ENCODE results near the gene PEX11B. TPM values are rescaled to one million over a fixed set of nuclear protein-coding genes. Genes with fewer than 3 reads are reported as not detected.

PEX11B gene
- total RNA-seq, 1 donor from 2014 or later, result 24.4 TPM

GRCh38 chr1:145889722-145890121 lies 28.8 kb downstream of the PEX11B start:
- Histone ChIP-seq H3K4me3 (no peak overlapping the region), H3K27me3 (ENCODE audit: low read depth) (no peaks in the 10 kb centered on the region), H3K9me3 (replicated peaks) (no peaks in the 10 kb centered on the region), H3K36me3 (no peaks in the 10 kb centered on the region), H3K4me1 (peaks cover 65% of the 10 kb centered on the region), H3K27ac (replicated peaks) (peak overlapping the region; percentile 87)
- intact Hi-C loops (cut with micrococcal nuclease), result loop anchor here (10.0 kb wide), 1 partner anchor 125 kb away; no protein-coding TSS in a partner anchor
- TF ChIP-seq, protein P1, sequence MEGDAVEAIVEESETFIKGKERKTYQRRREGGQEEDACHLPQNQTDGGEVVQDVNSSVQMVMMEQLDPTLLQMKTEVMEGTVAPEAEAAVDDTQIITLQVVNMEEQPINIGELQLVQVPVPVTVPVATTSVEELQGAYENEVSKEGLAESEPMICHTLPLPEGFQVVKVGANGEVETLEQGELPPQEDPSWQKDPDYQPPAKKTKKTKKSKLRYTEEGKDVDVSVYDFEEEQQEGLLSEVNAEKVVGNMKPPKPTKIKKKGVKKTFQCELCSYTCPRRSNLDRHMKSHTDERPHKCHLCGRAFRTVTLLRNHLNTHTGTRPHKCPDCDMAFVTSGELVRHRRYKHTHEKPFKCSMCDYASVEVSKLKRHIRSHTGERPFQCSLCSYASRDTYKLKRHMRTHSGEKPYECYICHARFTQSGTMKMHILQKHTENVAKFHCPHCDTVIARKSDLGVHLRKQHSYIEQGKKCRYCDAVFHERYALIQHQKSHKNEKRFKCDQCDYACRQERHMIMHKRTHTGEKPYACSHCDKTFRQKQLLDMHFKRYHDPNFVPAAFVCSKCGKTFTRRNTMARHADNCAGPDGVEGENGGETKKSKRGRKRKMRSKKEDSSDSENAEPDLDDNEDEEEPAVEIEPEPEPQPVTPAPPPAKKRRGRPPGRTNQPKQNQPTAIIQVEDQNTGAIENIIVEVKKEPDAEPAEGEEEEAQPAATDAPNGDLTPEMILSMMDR (IDR thresholded peaks at IDR 0.05; ENCODE audit: borderline replicate concordance), result no peak
- no peak for DNase-seq

- Histone ChIP-seq H3K27ac (replicated peaks) (no peak overlapping the region), H3K36me3 (no peaks in the 10 kb centered on the region), H3K4me3 (no peak overlapping the region), H3K4me1 (peaks cover 58% of the 10 kb centered on the region), H3K27me3 (ENCODE audit: low read depth) (no peaks in the 10 kb centered on the region), H3K9me3 (replicated peaks) (no peaks in the 10 kb centered on the region)
- intact Hi-C loops (cut with micrococcal nuclease), result no loop called here
- DNase-seq, result no peak
- TF ChIP-seq, protein P1 (IDR thresholded peaks at IDR 0.05; ENCODE audit: borderline replicate concordance), result no peak
Observed at GRCh38 chr1:145887631-145888030, 30.9 kb downstream of the PEX11B start.

DNA sequence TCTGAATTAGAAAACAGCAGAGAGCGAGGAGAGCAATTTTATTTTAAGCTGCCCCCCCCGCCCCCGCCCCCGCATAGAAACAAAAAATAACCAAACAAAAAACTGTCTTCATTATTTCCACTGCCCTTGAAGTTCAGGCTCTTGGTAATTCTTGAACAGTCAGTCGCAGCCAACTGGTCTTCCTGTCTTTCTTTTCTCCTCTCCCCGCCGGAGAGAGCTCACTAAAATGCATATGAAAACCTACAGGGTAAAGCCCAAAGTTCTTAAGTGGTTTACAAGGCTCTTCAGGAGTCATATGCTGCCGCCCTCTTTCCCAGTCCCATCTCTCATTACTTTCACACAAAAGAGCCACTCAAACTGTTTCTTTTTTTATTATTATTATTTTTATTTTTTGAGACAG lies 31.7 kb downstream of the PEX11B start:
- intact Hi-C loops (cut with micrococcal nuclease), result no loop called here

DNA sequence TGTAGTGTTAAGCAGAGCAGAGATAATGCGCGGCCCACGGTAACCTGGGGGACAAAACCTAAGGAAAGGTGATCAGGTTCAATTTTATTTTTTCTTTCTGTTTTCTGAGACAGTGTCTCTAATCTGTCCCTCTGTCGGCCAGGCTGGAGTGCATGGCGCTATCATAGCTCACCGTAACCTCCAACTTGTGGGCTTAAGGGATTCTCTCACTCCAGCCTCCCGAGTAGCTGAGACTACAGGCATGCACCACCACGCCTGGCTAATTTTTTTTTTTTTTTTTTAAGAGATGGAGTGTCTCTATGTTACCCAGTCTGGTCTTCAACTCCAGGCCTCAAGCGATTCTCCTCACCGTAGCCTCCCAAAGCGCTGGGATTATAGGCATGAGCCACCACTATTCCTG lies 32.1 kb downstream of the PEX11B start:
- Histone ChIP-seq H3K4me3 (peak overlapping the region; percentile 85), H3K36me3 (no peaks in the 10 kb centered on the region), H3K9me3 (replicated peaks) (no peaks in the 10 kb centered on the region), H3K4me1 (peaks cover 45% of the 10 kb centered on the region), H3K27me3 (ENCODE audit: low read depth) (no peaks in the 10 kb centered on the region), H3K27ac (replicated peaks) (peak overlapping the region; percentile 68)
- DNase-seq, result no peak
- intact Hi-C loops (cut with micrococcal nuclease), result no loop called here
- TF ChIP-seq, protein P1 (IDR thresholded peaks at IDR 0.05; ENCODE audit: borderline replicate concordance), result no peak

More for the DNA sequence above, 31.7 kb downstream of the PEX11B start:
- Histone ChIP-seq H3K4me1 (peaks cover 49% of the 10 kb centered on the region), H3K36me3 (no peaks in the 10 kb centered on the region), H3K4me3 (peak overlapping the region; percentile 85), H3K27ac (replicated peaks) (peak overlapping the region; percentile 68), H3K27me3 (ENCODE audit: low read depth) (no peaks in the 10 kb centered on the region), H3K9me3 (replicated peaks) (no peaks in the 10 kb centered on the region)
- TF ChIP-seq, protein P1 (IDR thresholded peaks at IDR 0.05; ENCODE audit: borderline replicate concordance), result no peak
- no peak for DNase-seq

DNA sequence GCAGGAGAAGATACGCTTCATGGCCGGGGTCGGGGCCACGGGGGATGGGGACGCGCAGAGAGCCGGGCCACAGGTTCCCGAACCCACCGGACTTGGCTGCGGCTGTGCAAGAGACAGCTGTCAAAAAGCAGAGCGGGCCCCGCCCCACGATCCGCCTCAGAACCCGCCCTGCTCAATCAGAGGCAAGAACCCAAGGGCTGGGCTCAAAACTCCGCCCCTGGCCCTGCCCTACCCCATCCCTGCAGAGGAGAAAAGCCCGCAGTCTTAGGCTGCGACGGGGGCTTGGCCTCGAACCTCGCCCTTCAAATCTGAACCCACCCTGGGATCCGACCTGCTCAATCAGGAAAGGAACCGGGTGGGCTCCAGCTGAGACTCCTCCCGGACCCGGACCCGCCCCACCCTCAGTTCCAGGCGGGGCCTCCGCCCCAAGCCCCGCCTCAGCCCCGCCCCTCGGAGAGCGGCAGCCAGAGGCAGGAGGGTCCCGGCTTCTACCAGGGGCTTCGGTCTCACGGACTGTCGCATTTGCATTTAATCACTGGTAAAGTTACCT lies 32.7 kb downstream of the PEX11B start, which contains the start of gene ANKRD35:
Gene ANKRD35, minus strand, starts transcription at position 129 of the 550 bp plus-strand sequence. Its CDS starts 108 bp downstream, at position 21.
- H3K9me3 ChIP-seq (replicated peaks), result no peaks in the 10 kb centered on the region
- peak within 1 kb of the TSS; percentile 68 for H3K27ac ChIP-seq (replicated peaks)
- H3K36me3 ChIP-seq, result no peaks in the 10 kb centered on the region
- H3K27me3 ChIP-seq (ENCODE audit: low read depth), result no peaks in the 10 kb centered on the region
- peak within 1 kb of the TSS; percentile 85 for H3K4me3 ChIP-seq
- H3K4me1 ChIP-seq, result peaks cover 39% of the 10 kb centered on the region
- TF ChIP-seq, protein P1 (IDR thresholded peaks at IDR 0.05; ENCODE audit: borderline replicate concordance), result no peak
- intact Hi-C loops (cut with micrococcal nuclease), result no loop called here
- peak; percentile 89 for DNase-seq

Measured in left ventricle myocardium inferior (tissue), 1 donor.